Measurements from ENCODE around the gene NXF1.

The NXF1 gene

GRCh38 chr11:62794201-62794775 is 11.0 kb downstream of the NXF1 start:
- TF ChIP-seq EZH2phosphoT487 (IDR thresholded peaks at IDR 0.05; ENCODE audit: borderline replicate concordance), result no peak
- TF ChIP-seq CTCF (conservative IDR thresholded peaks at IDR 0.05; ENCODE audit: low read length), result no peak
- Histone ChIP-seq H3K9me3 (ENCODE audit: insufficient read depth, low read depth, low read length) (no peaks in the 10 kb centered on the region), H4K20me1 (ENCODE audit: insufficient read depth, low read length, poor library complexity, severe bottlenecking) (peaks cover 7% of the 10 kb centered on the region), H3F3A (ENCODE audit: low read depth) (0 out of 2 replicates have a peak, but pooled peaks cover 4% of the 10 kb centered on the region), H3K79me2 (ENCODE audit: insufficient read depth, low read length) (peaks cover 32% of the 10 kb centered on the region), H3K4me3 (ENCODE audit: low read length, poor library complexity, severe bottlenecking) (no peak overlapping the region), H2AFZ (ENCODE audit: low read length) (no peak overlapping the region), H3K36me3 (ENCODE audit: insufficient read depth, low read length) (peaks cover 65% of the 10 kb centered on the region), H3K27me3 (ENCODE audit: insufficient read depth, low read length, poor library complexity, severe bottlenecking) (no peaks in the 10 kb centered on the region), H3K9ac (ENCODE audit: low read depth, low read length, poor library complexity, severe bottlenecking) (no peak overlapping the region), H3K9me2 (replicated peaks; ENCODE audit: low read depth, low read length) (no peaks in the 10 kb centered on the region), H3K4me1 (ENCODE audit: insufficient read depth, low read length, poor library complexity, severe bottlenecking) (peaks cover 21% of the 10 kb centered on the region), H3K4me2 (ENCODE audit: low read depth, low read length, poor library complexity, severe bottlenecking) (no peak overlapping the region)

- peaks cover 27% of the 10 kb centered on the region for H3K4me1 ChIP-seq (ENCODE audit: insufficient read depth, low read length, poor library complexity, severe bottlenecking)
- peaks cover 21% of the 10 kb centered on the region for H4K20me1 ChIP-seq (ENCODE audit: insufficient read depth, low read length, poor library complexity, severe bottlenecking)
- peaks cover 46% of the 10 kb centered on the region for H3K36me3 ChIP-seq (ENCODE audit: insufficient read depth, low read length)
- no peak overlapping the region for H2AFZ ChIP-seq (ENCODE audit: low read length)
- H3K9ac ChIP-seq (ENCODE audit: low read depth, low read length, poor library complexity, severe bottlenecking), result peak overlapping the region; percentile 96
- TF ChIP-seq EZH2phosphoT487 (IDR thresholded peaks at IDR 0.05; ENCODE audit: borderline replicate concordance), result no peak
- no peak for TF ChIP-seq CTCF (conservative IDR thresholded peaks at IDR 0.05; ENCODE audit: low read length)
- no peaks in the 10 kb centered on the region for H3K9me2 ChIP-seq (replicated peaks; ENCODE audit: low read depth, low read length)
- peak overlapping the region; percentile 91 for H3K4me2 ChIP-seq (ENCODE audit: low read depth, low read length, poor library complexity, severe bottlenecking)
- peaks cover 53% of the 10 kb centered on the region for H3K79me2 ChIP-seq (ENCODE audit: insufficient read depth, low read length)
- no peaks in the 10 kb centered on the region for H3K27me3 ChIP-seq (ENCODE audit: insufficient read depth, low read length, poor library complexity, severe bottlenecking)
- no peaks in the 10 kb centered on the region for H3K9me3 ChIP-seq (ENCODE audit: insufficient read depth, low read depth, low read length)
- H3K4me3 ChIP-seq (ENCODE audit: low read length, poor library complexity, severe bottlenecking), result peak overlapping the region; percentile 96
- 0 out of 2 replicates have a peak, but pooled peaks cover 4% of the 10 kb centered on the region for H3F3A ChIP-seq (ENCODE audit: low read depth)
These were observed 13.1 kb downstream of the NXF1 start for GRCh38 chr11:62792202-62792575.

- TF ChIP-seq CTCF (conservative IDR thresholded peaks at IDR 0.05; ENCODE audit: low read length), result no peak
- TF ChIP-seq EZH2phosphoT487 (IDR thresholded peaks at IDR 0.05; ENCODE audit: borderline replicate concordance), result no peak
These were observed 13.6 kb downstream of the NXF1 start, which contains the start of gene TMEM223 for GRCh38 chr11:62791501-62792201. TSS of gene TMEM223 (minus strand) at chr11:62792006. CDS start at chr11:62791994, 12 bp downstream.

More at GRCh38 chr11:62791501-62792201, 13.6 kb downstream of the NXF1 start, which contains the start of gene TMEM223:
- H3K27me3 ChIP-seq (ENCODE audit: insufficient read depth, low read length, poor library complexity, severe bottlenecking), result no peaks in the 10 kb centered on the region
- no peaks in the 10 kb centered on the region for H3K9me3 ChIP-seq (ENCODE audit: insufficient read depth, low read depth, low read length)
- H3K9ac ChIP-seq (ENCODE audit: low read depth, low read length, poor library complexity, severe bottlenecking), result peak within 1 kb of the TSS; percentile 96
- peak within 1 kb of the TSS; percentile 96 for H3K4me3 ChIP-seq (ENCODE audit: low read length, poor library complexity, severe bottlenecking)
- H3K9me2 ChIP-seq (replicated peaks; ENCODE audit: low read depth, low read length), result no peaks in the 10 kb centered on the region
- H3K4me2 ChIP-seq (ENCODE audit: low read depth, low read length, poor library complexity, severe bottlenecking), result peak within 1 kb of the TSS; percentile 91
- H3K4me1 ChIP-seq (ENCODE audit: insufficient read depth, low read length, poor library complexity, severe bottlenecking), result peaks cover 27% of the 10 kb centered on the region
- H3K79me2 ChIP-seq (ENCODE audit: insufficient read depth, low read length), result peaks cover 53% of the 10 kb centered on the region
- H3F3A ChIP-seq (ENCODE audit: low read depth), result 0 out of 2 replicates have a peak, but pooled peaks cover 4% of the 10 kb centered on the region
- peaks cover 21% of the 10 kb centered on the region for H4K20me1 ChIP-seq (ENCODE audit: insufficient read depth, low read length, poor library complexity, severe bottlenecking)
- H2AFZ ChIP-seq (ENCODE audit: low read length), result peak within 1 kb of the TSS; percentile 77
- peaks cover 41% of the 10 kb centered on the region for H3K36me3 ChIP-seq (ENCODE audit: insufficient read depth, low read length)

Measured in Loucy (cell line).